C4-2B (cell line): ENCODE results near the gene GIMAP8.

Experiments used
- H3K27ac ChIP-seq: fragments of 450-650 bp; 2 replicates; pipeline ENCODE4 v1.5.1; 2017
- ZFX ChIP-seq: fragments of 450-650 bp; IDR thresholded peaks from 2 replicates; pipeline ENCODE4 v1.6.1; 2017
- TF ChIP-seq, protein P1 (sequence below): fragments of 450-650 bp; conservative IDR thresholded peaks from 2 replicates; pipeline ENCODE4 v1.5.1; 2017; ENCODE audit warnings: mild to moderate bottlenecking

Gene GIMAP8

GRCh38 chr7:150507947-150508602, 57.6 kb downstream of the GIMAP8 start:
- TF ChIP-seq, protein P1, sequence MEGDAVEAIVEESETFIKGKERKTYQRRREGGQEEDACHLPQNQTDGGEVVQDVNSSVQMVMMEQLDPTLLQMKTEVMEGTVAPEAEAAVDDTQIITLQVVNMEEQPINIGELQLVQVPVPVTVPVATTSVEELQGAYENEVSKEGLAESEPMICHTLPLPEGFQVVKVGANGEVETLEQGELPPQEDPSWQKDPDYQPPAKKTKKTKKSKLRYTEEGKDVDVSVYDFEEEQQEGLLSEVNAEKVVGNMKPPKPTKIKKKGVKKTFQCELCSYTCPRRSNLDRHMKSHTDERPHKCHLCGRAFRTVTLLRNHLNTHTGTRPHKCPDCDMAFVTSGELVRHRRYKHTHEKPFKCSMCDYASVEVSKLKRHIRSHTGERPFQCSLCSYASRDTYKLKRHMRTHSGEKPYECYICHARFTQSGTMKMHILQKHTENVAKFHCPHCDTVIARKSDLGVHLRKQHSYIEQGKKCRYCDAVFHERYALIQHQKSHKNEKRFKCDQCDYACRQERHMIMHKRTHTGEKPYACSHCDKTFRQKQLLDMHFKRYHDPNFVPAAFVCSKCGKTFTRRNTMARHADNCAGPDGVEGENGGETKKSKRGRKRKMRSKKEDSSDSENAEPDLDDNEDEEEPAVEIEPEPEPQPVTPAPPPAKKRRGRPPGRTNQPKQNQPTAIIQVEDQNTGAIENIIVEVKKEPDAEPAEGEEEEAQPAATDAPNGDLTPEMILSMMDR: no peak
- no peak for TF ChIP-seq ZFX
- H3K27ac ChIP-seq: no peak overlapping the region

DNA sequence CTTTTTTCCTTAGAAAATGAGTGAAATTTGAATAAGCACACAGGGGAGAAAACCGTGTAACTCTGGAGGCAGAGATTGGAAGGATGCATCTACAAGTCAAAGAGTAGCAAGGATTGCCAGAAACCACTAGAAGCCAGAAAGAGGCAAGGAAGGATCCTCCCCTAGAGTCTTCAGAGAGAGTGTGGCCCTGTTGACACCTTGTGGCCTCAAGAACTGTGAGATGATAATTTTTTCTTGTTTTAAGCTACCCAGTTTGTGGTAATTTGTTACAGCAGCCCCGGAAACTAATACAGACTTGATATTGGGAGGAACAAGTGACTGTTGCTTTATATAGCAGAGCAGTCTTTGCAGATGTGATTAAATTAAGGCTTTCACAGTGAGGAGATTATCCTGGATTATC, 60.6 kb downstream of the GIMAP8 start:
- no peak for TF ChIP-seq ZFX
- TF ChIP-seq, protein P1: no peak
- H3K27ac ChIP-seq: no peak overlapping the region

DNA sequence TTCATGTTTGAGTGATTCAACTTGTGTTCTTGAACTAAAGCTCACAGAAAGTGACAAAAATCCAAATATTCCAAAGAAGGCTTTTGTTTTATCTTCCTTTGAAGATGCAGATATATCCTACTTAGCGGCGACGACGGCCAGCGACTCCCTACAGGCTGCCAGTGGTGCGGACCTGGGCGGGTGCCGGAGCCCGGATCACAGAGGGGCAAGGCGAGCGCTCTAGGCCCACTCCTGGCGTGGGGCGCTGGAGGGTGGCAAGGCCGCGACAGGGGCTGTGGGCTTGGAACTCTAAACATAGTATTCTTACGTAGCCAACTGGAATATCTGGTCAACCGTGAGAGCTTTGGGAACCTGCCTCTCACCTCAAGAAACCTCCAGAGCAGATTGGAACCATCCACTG, 63.3 kb downstream of the GIMAP8 start:
- no peak overlapping the region for H3K27ac ChIP-seq
- TF ChIP-seq, protein P1: no peak

DNA sequence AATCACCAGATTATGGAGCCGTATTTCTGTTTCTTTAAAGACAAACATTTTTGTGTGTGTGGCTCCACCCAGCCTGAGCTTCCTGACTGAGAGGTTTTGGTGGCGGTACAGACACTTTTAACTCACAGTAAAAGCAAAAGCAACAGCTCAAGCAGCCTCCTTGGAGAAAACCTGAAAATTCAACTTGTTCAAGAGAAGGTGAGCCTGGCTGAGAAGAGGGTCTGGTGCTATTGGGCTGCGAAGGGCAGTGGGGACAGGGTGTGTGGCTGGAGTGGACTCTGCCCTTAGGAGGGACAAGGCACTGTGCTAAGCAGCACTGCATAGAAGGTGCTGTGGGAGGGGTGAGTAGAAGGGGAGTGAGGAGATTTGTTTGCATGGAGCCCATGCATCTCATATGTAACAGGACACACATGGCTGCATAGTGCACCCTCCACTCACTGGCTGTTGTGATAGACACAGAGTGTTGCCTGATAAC, 64.4 kb downstream of the GIMAP8 start, which contains the start of gene GIMAP7:
GIMAP7 (plus strand) TSS at position 125 of the 475 bp plus-strand sequence. CDS start 5,103 bp downstream, outside the sequence.
- H3K27ac ChIP-seq: no peak within 1 kb of the TSS
- TF ChIP-seq ZFX: no peak
- TF ChIP-seq, protein P1: no peak

- no peak overlapping the region for H3K27ac ChIP-seq
- TF ChIP-seq, protein P1: no peak
- TF ChIP-seq ZFX: no peak
Measured at GRCh38 chr7:150515248-150516147, 65.1 kb downstream of the GIMAP8 start.

DNA sequence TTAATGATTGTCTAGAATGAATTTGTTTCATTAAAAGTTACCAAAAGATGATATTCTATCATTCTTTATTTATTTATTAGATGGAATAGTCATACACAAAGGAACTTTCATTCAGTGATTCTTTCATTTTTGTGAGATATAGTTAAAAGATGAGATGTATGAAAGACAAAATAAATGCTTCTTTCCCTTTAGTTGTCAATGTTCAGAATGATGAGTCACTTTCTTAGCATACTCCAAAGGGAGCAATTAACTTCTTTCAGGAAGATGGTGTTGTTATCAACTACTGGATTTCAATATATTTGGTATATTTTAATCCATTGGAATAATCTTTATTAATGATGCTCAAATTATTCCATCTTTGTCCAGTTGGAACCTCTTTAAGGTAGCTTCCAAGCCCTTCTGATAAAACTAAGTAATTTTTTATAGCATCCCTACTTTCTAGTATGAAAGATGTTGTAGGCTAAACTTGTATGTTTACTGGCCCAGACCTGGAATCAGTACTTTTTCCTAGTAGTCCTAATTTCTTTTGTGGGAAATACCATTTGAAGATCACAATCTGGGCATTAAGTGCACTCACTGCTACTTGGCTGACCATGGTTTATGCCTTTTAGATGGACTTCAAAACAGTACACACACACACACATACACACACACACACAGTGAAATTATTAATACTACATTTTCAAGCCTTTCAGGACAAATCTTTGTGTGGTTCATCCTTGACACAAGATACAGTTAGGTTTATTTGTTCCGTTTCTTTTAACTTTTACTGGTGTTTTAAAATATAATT, 66.7 kb downstream of the GIMAP8 start:
- H3K27ac ChIP-seq: no peak overlapping the region
- TF ChIP-seq ZFX: no peak

DNA sequence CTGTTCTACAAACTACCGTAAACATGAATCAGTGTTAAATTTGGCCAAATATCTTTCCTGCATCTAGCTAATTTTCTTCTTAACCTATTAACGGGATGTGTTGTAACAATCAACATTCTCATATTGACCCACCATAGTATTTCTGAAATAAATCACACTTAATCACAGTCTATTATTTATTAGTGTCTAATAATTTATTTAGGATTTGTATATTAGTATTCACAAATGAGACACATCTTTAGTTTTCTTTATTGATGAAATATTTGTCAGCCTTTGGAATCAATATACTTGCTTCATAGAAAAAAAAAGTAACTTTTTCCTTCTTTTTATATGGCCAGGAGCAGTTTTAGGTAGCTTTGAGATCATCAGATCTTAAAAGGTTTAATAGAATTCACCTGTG, 68.9 kb downstream of the GIMAP8 start:
- no peak for TF ChIP-seq ZFX
- TF ChIP-seq, protein P1: no peak
- H3K27ac ChIP-seq: no peak overlapping the region
